AG04450 (cell line): ENCODE data around the gene CDCP2. TPM values are rescaled to one million over a fixed set of nuclear protein-coding genes. Genes with fewer than 3 reads are reported as not detected.

Source experiments
- CTCF ChIA-PET: fragments of 300-600, 350-600 bp; formaldehyde crosslinking; extraction: SDS; loops from one replicate; lab custom pipeline; 2022; ENCODE audit warnings: antibody characterized with exemption, inconsistent platforms; lab: Charles Lee
- POLR2A ChIA-PET: fragments of 350-600 bp; formaldehyde crosslinking; extraction: SDS; loops from one replicate; lab custom pipeline; 2021; ENCODE audit warnings: antibody characterized with exemption, inconsistent platforms; lab: Yijun Ruan, JAX
- DNase-seq: peaks from one replicate; pipeline ENCODE4 v3.0.0-alpha.2; 2011; ENCODE audit warnings: low read depth, low spot score
- H3K27ac ChIP-seq: one replicate; pipeline ENCODE4 v1.5.1; 2012; ENCODE audit warnings: low read depth, low read length, control low read depth
- H3K27me3 ChIP-seq: one replicate; pipeline ENCODE4 v1.6.0; 2012; ENCODE audit warnings: low read length; ENCODE audit not compliant: control insufficient read depth, insufficient read depth
- H3K4me3 ChIP-seq: 2 replicates; pipeline ENCODE4 v1.5.1; 2011; ENCODE audit warnings: mild to moderate bottlenecking, low read depth, low read length, control low read depth
- H3K9me3 ChIP-seq: 2 replicates; pipeline ENCODE4 v1.5.1; 2012; ENCODE audit warnings: low read length; ENCODE audit not compliant: control insufficient read depth, insufficient read depth
- polyA plus RNA-seq: library from polyadenylated mRNA; depleted of rRNA; stranded (reverse); fragments of >200 nt; gene quantifications from 2 replicates; pipeline ENCODE4 v1.2.3, GENCODE V29; 2011
- TF ChIP-seq, protein P1 (sequence below): IDR thresholded peaks from 2 replicates; pipeline ENCODE4 v1.5.1; 2011; ENCODE audit warnings: low read depth, low read length, control low read depth, inconsistent platforms

CDCP2 gene
- polyA plus RNA-seq, 1 experiment: not detected

DNA sequence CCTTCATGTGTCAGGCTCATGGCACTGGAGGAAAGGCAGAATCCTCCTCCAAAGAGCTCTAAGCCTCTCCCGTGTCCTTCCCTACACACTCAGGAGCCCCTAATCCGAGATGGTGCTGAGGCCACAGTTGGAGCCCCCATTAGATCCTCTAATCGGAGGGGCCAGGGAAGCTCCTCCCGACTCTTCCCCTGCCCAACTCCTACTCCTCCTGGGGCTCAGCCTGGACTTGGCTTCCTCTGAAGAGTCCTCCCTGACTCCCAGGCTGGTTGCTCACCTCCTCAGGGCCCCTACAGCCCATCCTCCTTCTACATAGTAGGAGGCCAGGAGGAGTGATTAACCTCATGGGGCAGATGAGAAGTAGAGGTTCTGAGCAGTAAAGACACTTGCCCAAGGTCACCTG lies 21.3 kb upstream of the CDCP2 start:
- TF ChIP-seq, protein P1, sequence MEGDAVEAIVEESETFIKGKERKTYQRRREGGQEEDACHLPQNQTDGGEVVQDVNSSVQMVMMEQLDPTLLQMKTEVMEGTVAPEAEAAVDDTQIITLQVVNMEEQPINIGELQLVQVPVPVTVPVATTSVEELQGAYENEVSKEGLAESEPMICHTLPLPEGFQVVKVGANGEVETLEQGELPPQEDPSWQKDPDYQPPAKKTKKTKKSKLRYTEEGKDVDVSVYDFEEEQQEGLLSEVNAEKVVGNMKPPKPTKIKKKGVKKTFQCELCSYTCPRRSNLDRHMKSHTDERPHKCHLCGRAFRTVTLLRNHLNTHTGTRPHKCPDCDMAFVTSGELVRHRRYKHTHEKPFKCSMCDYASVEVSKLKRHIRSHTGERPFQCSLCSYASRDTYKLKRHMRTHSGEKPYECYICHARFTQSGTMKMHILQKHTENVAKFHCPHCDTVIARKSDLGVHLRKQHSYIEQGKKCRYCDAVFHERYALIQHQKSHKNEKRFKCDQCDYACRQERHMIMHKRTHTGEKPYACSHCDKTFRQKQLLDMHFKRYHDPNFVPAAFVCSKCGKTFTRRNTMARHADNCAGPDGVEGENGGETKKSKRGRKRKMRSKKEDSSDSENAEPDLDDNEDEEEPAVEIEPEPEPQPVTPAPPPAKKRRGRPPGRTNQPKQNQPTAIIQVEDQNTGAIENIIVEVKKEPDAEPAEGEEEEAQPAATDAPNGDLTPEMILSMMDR: no peak
- Histone ChIP-seq H3K4me3 (no peak overlapping the region), H3K27ac (no peak overlapping the region), H3K27me3 (no peaks in the 10 kb centered on the region), H3K9me3 (no peaks in the 10 kb centered on the region)
- ChIA-PET POLR2A (no interaction called here), CTCF (no interaction called here)
- DNase-seq: no peak

DNA sequence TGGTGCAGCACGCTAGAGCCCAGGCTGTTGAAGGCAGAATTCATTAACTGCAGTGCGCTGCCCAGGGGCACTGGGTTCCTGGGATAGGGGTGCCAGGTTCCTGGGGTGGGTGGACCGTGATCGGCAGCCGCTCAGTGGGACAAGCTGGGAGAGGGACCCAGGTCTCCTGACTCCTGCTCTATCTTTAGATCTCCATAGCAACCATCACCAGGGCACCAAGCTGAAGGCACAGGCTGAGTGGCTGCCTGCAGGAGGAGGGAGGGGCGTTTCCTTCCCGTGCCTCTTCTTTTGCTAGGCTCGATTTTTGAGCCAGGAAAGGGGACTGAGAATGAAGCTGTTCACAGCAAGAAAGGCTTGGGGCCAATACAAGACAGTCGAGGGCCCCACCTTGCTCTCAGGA lies 20.9 kb upstream of the CDCP2 start:
- CTCF ChIA-PET: interaction anchor here (1.4 kb wide), 1 partner anchor 8 kb away, joined by 8 read pairs; no protein-coding TSS in a partner anchor
- TF ChIP-seq, protein P1: no peak
- no peaks in the 10 kb centered on the region for H3K9me3 ChIP-seq
- no peak overlapping the region for H3K4me3 ChIP-seq
- H3K27ac ChIP-seq: no peak overlapping the region
- no peak for DNase-seq
- POLR2A ChIA-PET: no interaction called here
- no peaks in the 10 kb centered on the region for H3K27me3 ChIP-seq

DNA sequence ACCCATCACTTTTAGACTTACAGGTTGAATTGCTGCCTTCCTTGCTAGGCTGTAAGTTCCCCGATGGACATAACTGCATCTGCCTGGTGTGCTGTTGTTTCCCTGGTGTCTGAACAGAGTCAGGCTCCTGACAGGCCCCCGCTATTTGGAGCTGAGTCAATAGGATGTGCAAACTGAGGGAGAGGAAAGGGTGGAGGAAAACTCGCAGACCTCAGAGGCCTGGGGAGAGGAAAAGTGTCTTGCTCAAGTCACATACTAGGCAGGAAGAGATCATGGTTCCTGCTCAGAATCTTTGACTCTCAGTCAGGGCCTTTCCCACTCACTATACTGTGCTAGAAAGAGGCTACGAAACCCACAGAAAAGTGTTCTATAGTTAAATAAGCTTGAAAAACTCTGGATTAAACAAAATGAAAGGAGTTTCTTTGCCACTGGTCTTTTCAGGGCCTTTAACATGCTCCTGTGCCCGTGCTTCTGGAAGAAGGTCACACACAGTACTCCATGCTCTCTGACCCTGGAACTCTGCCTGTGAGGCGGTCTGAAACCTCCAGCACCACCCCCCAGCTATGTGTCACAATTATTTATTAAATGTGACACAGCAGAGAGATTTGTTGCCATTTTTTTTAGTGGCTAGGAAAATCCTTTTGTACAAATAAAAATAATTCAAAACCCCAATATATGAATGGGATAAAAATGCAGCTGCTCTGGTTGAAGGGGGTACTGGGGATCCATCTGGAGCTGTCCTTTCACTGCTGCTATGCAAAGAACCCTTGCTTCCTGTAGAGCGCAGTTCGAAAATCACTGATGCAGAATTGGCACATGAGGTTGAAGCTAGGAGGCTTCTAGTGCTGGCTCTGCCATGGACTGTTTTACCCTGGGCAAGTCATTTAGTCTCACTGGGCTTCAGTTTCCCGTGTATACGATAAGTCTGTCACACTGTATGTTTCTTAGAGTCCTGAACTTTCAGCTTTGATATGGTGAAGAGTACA lies 20.1 kb upstream of the CDCP2 start:
- CTCF ChIA-PET: interaction anchor here (1.4 kb wide), 1 partner anchor 9 kb away, joined by 8 read pairs; no protein-coding TSS in a partner anchor

DNA sequence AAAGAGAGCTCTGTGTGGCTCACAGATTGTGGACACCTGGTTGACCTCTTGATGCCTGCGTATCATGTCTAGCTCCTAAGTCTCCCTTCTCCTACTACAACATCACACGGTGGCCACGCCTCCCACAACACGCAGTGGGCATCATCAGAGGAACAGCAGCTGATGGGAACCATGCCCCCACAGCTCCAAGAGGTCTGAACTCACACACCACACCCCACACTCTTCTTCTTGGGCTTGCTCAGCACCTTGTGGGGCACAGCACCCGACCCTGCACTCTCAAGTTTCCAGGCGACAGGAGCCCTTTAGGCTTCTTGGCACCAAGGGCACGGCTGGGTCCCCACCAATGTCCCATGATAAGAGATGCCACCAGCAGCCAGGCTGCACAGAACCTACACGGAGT lies 18.8 kb upstream of the CDCP2 start:
- POLR2A ChIA-PET: no interaction called here

More for the DNA sequence above, 20.1 kb upstream of the CDCP2 start:
- DNase-seq: no peak
- Histone ChIP-seq H3K27ac (peak overlapping the region; percentile 31), H3K27me3 (no peaks in the 10 kb centered on the region), H3K9me3 (no peaks in the 10 kb centered on the region), H3K4me3 (no peak overlapping the region)
- TF ChIP-seq, protein P1: no peak
- POLR2A ChIA-PET: no interaction called here

More for the DNA sequence above, 18.8 kb upstream of the CDCP2 start:
- H3K9me3 ChIP-seq: no peaks in the 10 kb centered on the region
- H3K27me3 ChIP-seq: no peaks in the 10 kb centered on the region
- no peak for DNase-seq
- no peak overlapping the region for H3K27ac ChIP-seq
- no peak overlapping the region for H3K4me3 ChIP-seq
- CTCF ChIA-PET: interaction anchor here (0.6 kb wide), 1 partner anchor 20 kb away, joined by 8 read pairs; no protein-coding TSS in a partner anchor
- TF ChIP-seq, protein P1: no peak
